GM19238 (cell line): ENCODE data around the gene RAD51B.
"Not testable (repeated sequence)": the region's sequence is repeated elsewhere in the genome, so short reads cannot be mapped to it uniquely, and the experiment has no call there.

Experiments
- DNase-seq: peaks from one replicate; pipeline ENCODE4 v3.0.0; 2011; ENCODE audit warnings: low spot score; ENCODE audit not compliant: insufficient read length

Gene RAD51B

GRCh38 chr14:67978749-67979148, 159.2 kb downstream of the RAD51B start:
- DNase-seq = no peak

GRCh38 chr14:67982711-67983608, 163.4 kb downstream of the RAD51B start:
- DNase-seq = no peak

GRCh38 chr14:67984274-67984673, 164.7 kb downstream of the RAD51B start:
- no peak for DNase-seq

- no peak for DNase-seq
Measured at GRCh38 chr14:67986131-67986841, 166.7 kb downstream of the RAD51B start.

- no peak for DNase-seq
Measured at GRCh38 chr14:67987606-67988005, 168.0 kb downstream of the RAD51B start.

GRCh38 chr14:67988210-67988609, 168.6 kb downstream of the RAD51B start:
- not testable (repeated sequence) for DNase-seq

GRCh38 chr14:67990576-67990975, 171.0 kb downstream of the RAD51B start:
- DNase-seq = no peak

- DNase-seq = no peak
Measured at GRCh38 chr14:67994531-67994930, 175.0 kb downstream of the RAD51B start.

GRCh38 chr14:67996235-67996634, 176.7 kb downstream of the RAD51B start:
- no peak for DNase-seq

GRCh38 chr14:67998834-67999233, 179.3 kb downstream of the RAD51B start:
- DNase-seq = no peak

GRCh38 chr14:67999290-67999689, 179.7 kb downstream of the RAD51B start:
- no peak for DNase-seq

- DNase-seq = no peak
Measured at GRCh38 chr14:67999705-68000384, 180.3 kb downstream of the RAD51B start.

GRCh38 chr14:68000511-68000910, 180.9 kb downstream of the RAD51B start:
- DNase-seq = no peak

GRCh38 chr14:68008491-68008890, 188.9 kb downstream of the RAD51B start:
- DNase-seq = no peak

- DNase-seq = no peak
Measured at GRCh38 chr14:68011406-68012028, 191.9 kb downstream of the RAD51B start.

- DNase-seq = no peak
Measured at GRCh38 chr14:68012871-68013270, 193.3 kb downstream of the RAD51B start.

GRCh38 chr14:68013326-68013725, 193.7 kb downstream of the RAD51B start:
- no peak for DNase-seq

GRCh38 chr14:68014771-68015170, 195.2 kb downstream of the RAD51B start:
- no peak for DNase-seq

GRCh38 chr14:68015356-68016254, 196.0 kb downstream of the RAD51B start:
- no peak for DNase-seq

GRCh38 chr14:68016255-68016914, 196.8 kb downstream of the RAD51B start:
- DNase-seq = no peak
